SJSA1 (cell line): ENCODE measurements around the gene TATDN2. TPM values are rescaled to one million over a fixed set of nuclear protein-coding genes. Genes with fewer than 3 reads are reported as not detected.

Source experiments
- total RNA-seq: library from RNA; depleted of rRNA; stranded (reverse); fragments of >200 nt; shearing (Covaris generic); gene quantifications from 2 replicates; pipeline ENCODE4 v1.2.3, GENCODE V29; 2014; rRNA removed

Gene TATDN2
- total RNA-seq, 1 experiment from 2014 or later = 7.8 TPM

Other genes starting within 250 kb of the TATDN2 start
- 30.0 and 36.7 TPM in 2 replicates for gene FANCD2, start 222.0 kb upstream of the TATDN2 start, total RNA-seq
- gene FANCD2OS, start 140.2 kb upstream of the TATDN2 start, total RNA-seq = not detected in 2 replicates
- gene BRK1, start 132.8 kb upstream of the TATDN2 start, total RNA-seq = 46.7 and 112 TPM in 2 replicates
- gene VHL, start 106.7 kb upstream of the TATDN2 start, total RNA-seq = 23.5 and 33.0 TPM in 2 replicates
- gene IRAK2, start 83.5 kb upstream of the TATDN2 start, total RNA-seq = 2.8 and 4.7 TPM in 2 replicates
- 0.21 TPM in 1 of 2 replicates, not detected in the other for gene GHRL, start 44.5 kb downstream of the TATDN2 start, total RNA-seq
- gene SEC13, start 72.7 kb downstream of the TATDN2 start, total RNA-seq = 168 and 188 TPM in 2 replicates